GM19395 (cell line): ENCODE data around the gene MEF2D.

ENCODE experiments used
- ATAC-seq: cut with Tn5 transposase; IDR thresholded peaks from one replicate; pipeline ENCODE4 v1.9.1; 2021; ENCODE audit warnings: mild to moderate bottlenecking, moderate library complexity; ENCODE audit not compliant: unreplicated experiment

The MEF2D gene

DNA sequence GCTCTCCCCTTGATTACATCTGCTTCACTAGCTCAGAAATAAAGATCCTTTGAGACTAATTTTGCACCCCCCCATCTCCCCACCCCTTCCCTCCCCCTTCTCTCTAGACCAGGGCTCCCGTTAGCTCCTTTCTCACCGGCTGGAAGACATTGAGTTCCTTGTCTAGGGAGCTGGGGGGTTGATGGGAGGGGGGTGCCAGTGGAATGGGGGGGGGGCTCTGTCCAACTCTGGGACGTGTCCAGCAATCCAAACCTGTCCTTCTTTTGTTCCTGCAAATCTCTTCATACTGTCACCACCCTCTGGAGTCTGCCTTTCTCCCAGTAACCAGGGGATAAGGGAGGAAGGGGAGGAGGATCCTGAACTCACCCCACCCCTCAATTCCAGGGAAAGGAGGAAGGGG is 69.7 kb downstream of the MEF2D start:
- ATAC-seq: no peak

DNA sequence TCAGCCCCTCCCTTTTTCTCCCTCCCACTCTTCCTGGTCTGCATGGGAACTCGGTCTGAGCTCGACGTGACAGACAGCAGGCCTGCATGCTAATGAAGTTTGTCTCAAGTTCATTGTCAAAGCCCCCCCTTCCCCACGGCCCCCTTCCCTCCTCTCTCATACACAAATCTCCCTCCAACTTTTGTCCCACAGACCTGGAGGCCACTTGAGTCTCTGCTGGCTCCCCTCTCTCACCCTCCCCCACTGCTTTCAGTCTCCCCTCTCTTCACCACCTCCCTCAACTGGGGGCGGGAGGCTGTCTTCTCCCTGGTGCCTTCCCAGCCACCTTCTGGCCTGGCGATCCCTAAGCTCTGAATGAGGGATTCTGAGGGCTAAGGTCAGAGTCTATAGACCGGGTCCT is 70.3 kb downstream of the MEF2D start:
- ATAC-seq: no peak

DNA sequence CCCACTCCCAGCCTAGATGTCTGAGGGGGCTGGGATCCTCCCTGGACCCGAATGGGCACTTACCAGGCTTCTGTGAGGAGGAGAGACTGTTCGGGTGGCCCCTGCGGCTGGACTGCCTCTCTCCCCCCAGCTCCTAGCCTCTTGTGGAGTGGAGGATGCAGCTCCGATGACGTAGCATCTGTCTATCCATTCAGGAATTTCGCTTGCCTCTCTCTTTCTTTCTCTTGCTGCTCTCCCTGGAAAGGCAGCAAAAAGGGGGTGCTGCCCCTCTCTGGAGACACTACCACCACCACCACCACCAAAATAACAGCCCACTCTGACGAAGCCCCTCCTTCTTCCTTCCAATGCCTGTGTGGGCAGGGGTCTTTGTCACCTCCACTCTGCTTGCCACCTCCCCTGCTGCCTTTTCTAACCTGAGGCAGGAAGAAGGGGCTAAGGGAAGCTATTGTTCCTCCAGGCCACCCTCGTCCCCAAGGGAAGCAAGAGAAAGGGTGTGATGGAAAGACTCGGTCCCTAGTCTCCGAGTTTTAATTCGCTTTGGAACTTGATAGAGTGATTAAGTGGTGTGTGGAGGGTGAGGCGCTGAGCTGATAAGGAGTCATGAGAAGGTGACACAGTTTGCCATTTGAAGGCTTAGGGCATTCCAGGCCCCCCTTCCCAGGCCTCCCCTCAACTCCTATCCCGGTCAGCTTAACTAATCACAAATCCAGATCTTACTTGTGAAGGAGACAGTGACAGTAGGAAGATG is 71.1 kb downstream of the MEF2D start:
- no peak for ATAC-seq

DNA sequence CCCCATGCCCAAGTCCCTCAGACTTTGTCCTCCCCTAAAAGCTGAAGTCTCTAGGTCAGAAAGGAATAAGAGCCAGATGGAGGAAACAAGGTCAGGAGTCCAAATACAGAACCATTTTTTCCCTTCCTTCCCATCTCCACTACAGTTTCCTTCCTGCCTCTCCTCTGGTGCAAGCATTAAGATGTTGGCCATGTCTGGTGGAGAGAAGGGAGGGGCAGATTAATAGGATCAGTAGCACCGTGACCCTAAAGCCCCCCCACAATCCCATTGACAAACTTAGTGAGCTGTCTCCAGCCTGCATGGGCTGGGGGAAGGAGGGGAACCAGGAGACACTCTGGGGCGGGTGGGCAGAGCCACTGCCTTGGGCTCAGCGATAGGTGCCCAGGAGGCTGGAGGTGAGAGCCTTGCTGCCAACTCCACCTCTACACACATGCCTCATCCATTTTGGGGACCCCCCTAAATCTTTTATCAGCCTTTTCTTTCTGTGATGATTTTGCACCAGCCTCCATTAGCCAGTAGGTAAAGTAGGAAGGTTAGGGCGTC is 71.8 kb downstream of the MEF2D start:
- no peak for ATAC-seq

DNA sequence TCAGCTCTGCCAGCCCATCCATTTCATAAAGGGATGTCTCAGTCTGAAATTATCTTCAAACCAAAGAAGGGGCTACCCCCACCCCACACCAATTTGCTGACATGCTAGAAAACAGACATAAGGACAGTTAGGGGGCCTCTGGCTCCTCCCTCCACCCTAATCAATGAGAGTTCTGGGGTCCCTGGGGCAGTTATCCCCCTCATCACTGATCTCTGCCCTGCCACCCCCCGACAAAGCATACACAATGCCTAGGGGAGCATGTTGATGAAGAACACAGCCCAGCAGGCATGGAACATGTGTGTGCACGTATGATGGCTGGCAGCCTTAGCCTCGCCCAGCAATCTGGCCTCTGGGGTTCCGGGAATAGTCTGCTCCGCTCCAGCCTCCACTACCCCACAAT is 72.6 kb downstream of the MEF2D start:
- ATAC-seq: no peak

DNA sequence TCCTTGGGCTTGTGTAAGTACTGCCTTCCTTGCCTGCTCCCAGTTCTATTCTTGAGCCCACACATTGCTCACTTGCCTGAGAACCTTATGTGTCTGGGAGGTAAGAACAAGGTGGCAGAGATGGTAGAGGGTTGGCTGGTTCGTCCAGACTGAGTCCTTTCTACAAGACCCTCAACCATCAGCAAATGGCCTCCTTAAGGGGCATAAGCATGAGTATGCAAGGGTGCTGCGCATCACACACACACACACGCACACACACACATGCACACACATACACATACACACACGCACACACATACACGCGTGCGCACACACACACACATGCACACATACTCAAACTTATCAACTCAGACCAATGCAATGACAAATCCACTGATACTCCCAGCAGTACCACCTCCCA is 74.6 kb downstream of the MEF2D start:
- ATAC-seq: no peak

DNA sequence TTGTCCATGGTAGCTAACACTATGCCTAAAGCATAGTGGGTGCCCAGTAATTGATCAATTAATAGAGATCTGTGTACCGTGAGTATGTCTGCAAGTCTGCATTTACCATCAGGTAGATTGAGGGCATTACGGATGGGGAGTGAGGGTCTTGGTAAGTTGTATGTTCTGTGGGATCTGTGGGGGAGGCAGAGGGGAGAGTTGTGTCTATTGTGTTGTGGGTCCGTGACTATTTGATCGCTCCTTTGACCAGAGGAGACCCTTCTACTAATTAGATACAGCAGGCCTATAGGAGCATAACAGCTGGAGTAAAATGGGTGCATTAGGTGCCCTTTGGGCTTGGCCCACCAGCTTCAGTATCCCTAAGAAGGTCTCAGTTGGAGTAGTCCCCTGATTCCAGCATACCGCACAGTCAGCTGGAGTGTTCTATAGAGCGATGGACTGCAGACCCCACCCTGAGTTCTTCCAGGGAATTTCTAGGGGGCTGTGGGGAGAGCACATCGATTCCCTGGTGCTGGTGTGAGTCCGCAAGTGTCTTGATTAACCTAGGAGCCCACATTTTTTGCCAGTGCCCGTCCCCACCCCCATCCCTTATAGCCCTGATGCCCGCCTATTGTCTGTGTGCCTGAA is 75.7 kb downstream of the MEF2D start:
- no peak for ATAC-seq

DNA sequence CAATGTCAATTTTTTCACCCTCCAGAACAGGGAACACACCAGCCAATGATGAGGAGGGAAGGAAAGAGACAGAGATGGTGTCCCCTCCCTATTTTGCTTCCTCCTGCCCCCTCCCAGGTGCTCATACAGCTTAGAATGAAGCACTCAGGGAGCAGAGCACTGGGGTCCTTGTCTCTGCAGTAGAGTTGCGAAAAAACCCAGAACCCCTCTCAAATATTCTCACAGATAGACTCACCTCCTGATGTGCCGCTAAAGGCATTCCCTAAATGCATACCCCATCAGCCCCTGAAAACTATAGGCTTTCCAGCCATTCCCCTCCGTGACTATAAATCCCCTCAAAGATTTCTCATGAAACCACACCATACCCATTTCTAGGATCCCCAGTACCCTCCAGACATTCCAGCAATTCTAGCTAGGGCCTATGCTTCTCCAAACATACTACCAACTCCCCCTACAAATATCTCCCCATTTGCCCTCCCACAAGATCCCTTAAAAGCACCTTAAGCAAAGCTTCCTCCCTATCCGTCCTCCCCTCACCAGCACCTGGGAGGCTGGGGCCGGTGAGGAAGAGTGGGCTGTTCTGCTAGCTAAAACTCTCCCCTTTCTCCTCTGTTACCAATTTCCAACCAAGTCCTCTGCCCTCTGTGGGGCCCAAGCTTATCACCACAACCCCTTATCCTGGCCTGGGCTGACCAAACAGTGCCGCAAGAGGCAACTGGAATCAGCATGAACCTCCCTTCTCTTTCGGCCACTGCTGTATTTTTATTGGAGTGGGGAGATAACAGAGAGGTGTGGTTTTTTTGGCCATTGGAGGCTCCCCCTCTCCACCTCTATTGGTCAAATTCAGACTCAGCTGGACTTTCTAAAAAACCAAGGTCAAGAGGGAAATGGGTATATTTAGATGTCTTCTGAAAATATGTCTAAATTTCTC is 76.9 kb downstream of the MEF2D start:
- ATAC-seq: no peak

DNA sequence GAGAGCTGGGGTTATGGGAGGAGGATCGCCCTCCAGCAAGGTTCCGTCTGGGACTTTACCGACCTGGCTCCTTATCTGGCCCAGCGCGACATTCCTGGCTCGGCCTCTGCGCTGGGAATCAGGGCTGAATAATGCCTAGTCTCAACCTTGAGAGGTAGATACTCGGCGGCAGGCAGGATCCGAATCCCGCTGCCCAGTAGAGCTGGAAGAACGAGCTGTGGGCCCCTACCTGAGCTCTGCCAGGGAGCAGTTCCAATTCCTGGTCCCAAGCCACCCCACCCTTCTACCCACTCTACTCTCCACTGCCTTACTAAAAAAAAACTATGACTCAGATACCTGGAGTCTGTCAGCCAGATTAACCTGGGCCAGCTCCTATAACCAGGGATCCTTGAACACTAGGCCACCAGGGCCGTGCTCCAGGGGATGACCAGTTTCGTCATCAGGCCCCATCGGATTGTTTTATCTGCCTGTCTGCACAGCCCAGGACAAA is 77.9 kb downstream of the MEF2D start:
- no peak for ATAC-seq

DNA sequence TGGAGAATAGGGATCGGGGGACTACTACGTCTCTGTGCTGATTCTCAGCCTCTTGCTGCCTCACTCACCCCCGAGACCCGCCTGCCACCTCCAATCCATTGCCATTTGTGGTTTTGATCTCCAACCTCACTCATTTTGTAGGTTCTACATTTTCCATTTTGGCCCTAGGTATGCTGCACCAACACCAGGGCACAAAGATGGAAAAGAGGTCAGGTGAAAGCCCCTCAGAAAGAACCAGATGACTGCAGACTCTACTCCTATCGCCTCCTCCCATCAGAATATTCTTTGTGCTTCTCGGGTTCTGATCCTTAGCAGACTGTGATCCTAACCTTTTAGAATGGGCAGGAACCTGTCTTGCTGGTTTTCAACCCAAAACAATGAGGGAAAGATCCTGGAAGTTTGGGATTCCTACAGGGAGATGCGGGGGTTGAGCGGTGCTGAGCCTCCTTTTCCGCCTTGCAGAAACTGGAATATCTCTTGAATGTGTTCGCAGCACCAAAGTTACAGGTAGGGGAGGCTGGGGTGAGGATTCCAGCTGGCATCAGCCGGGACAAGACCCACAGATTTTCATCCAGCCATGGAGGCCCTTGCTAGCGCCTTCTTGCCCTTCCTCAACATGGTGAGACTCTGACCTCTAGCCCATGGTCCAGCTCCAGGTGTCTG is 78.5 kb downstream of the MEF2D start:
- no peak for ATAC-seq

DNA sequence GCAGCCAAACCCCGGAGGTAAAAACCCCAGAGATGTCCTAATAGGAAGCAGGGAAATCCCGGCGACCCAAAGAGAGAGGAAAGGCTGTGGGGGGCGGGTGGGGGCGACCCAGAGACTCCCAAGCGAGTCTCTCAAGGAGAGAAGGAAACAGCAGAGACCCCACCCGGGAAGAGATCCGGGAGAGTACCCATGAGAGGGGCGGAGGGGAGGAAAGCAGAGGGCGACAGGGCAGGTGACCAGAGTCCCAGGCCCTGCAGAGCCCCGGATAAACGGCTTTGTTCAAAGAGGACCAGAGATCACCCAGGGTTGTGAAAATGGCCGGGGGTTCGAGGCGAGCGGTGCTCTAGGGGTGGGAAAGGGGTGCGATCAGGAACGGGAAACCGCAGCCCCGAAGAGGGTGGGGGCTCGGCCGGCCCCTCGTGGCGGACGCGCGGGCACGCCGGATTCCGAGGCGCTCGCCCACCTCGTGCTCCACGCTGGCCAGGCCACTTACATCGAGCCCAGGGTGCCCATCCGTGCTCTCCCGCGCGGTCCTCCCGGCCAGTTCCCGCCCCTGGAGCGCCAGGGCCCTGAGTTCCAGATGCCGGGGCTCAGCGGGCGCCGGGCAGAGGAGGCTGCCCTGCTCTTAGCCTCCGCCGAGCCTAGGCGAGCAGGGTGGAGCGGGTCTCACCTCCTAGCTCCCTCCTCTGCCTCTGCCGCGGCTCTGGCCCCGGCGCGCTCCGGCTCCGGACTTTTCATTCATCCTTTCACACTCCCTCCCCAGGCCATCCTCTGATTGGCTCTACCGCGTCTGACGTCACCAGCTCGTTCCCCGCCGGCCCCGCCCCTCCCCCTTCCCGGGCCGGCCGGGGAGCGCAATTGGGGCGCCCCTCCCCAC is 79.3 kb downstream of the MEF2D start:
- ATAC-seq: peak; percentile 75

DNA sequence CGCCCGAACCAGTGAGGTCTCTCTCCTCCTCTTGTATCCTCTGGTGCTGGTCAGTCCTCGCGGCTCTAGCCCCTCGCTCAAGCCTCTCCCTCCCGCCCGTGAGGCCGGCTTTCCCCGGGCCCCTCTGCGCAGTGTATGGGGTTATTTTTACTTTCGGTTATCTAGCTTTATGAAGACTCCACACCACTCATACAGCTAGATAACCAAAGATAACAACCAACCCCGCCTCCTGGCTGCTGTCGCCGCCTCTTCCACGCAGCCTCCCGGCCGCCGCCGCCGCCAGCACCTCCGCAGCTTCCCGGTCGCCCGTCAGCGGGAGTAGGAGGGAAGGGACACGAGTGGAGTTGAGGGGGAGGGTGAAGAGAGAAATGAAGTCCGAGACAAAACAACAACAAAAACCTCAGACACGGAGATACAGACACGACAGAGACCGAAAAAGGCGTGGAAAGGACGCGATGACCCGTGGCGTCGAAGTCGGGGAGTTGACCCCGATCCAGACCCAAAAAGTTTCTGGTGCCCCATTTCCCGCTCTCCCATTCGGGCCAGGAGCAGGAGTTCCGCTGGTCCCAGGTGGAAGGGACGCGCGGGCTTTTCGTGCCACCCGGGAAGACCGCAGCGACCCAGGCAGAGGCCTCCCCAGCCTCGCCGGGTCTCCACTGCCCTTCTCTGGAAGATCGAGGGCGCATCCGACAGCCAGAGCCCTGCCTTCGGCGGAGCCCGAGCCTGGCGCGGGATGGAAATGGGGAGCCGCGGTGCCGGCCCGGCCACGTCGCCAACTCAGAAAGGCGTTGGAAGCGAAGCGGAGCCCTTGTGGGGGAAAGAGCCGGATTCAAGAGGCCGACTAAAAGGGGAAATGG is 80.1 kb downstream of the MEF2D start:
- ATAC-seq: no peak

DNA sequence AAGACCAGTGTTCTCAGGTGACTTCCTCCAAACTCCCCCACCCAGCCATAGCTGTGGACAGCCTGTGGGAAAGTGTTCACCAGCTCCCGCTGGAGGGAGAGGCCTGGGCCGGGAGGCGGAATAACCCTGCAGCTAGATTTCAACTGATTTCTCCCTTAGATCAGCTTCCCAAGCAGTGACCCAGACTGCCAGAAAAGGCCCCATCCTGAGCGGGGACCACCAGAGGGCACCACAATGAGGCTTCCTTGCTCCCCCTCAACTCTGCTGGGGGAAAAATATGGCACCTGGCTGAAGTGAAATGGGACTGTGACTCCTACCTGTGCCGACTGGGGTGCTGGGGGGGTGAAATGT is 80.7 kb downstream of the MEF2D start:
- ATAC-seq: no peak

DNA sequence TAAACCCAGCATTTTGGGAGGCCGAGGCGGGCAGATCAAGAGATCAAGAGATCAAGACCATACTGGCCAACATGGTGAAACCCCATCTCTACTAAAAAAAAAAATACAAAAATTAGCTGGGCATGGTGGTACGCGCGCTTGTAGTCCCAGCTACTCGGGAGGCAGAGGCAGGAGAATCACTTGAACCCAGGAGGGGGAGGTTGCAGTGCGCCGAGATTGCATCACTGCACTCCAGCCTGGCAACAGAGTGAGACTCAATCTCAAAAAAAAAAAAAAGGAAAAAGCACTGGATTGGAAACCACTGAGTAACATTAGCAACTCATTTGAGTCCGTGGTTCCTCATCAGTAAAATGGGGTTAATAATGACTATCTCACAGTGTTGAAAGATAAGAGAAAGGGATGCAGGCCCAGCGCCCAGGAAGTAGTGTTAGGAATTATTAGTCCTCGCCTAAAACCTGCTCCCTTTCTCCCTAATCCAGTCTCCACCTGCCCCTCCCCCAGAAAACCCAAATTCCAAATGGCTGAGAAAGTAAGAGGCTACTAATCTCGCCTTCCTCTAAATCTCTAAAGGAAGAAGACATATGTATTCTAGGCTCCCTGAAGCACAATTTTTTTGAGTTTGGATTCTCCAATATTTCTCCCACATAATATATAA is 82.0 kb downstream of the MEF2D start:
- no peak for ATAC-seq

DNA sequence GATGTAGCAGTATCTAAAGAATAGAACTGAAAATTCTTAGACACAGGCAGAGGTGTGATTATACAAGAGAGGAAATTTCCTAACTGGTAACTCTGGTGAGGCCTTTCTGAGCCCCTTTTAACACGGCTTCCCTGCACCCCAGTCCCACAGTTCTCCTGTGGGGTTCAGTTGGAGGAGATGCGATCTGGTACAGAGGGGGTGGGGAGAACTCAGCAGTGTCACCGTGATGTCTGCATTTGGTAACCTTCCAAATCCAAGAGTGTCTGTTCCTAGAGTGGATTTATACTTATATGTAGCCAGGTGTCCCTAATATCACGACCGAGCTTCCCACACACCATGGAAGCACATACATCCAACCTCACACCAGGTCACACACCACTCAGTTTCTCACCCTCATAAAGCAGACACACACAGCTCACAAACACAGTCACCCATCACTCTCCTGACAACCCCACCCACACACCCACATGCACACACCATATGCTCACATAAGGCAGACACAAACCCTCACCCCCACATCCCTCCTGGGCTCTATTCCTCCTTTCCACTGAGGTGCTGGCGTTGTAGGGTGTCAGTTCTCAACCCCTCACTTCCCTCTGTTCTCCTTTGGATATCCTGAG is 83.1 kb downstream of the MEF2D start:
- ATAC-seq: no peak

DNA sequence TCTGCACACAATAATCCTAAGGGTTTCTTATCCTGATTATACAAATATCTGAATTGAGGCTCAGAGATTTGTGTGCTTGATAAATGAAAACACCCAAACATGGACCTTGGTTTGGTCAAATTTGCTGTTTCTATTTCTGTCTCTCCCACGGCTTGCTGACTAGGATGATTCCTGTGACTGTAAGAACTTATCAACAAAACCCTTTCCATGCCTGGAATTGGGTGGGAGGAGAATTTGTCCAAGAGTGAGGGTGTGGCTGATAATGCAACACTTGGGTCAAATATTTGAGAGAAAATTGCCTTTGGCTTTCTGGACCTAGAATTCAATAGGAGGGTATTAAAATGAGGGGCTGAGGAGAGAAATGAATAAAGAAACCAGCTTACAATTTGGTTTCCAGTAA is 83.6 kb downstream of the MEF2D start:
- no peak for ATAC-seq

DNA sequence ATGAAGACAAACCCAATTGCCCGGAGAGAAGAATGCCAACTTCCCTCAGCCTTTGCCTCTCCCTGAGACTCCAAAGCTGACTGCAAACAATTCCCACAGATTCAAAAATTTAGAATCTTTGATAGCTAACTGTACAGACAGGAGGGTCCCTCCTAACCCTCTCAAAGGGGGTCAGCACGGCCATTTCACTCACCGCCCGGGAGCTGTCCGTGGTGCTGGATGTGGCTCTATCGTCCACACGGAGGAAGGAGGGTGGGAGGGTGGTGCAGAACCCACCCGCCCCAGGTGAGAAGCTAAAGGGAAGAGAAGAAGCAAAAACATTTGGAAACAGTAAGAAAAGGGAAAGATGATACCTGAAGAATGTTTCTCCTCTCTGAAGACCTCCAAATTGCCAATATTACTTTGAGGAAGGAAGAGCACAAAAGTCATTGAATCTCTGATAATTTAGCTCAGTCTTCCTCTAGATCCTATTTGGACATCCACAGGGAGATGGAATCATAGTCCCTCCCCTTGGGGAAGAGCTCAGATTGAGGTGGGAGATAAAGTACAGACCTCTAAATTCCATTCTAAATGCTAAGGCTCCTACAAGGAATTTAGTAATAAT is 86.0 kb downstream of the MEF2D start:
- no peak for ATAC-seq
